Activated naive CD4-positive, alpha-beta T cell treated with anti-CD3 and anti-CD28 coated beads, Interleukin-2, amount 50 U/mL, for 24 hours (primary cell): ENCODE measurements around the gene HPS4.
"Not testable (repeated sequence)": the region's sequence is repeated elsewhere in the genome, so short reads cannot be mapped to it uniquely, and the experiment has no call there.

ENCODE experiments used
- H3K27ac Mint-ChIP-seq: one replicate; pipeline ENCODE4 v1.8.0; 2021; ENCODE audit warnings: mild to moderate bottlenecking, mixed read lengths
- H3K27me3 Mint-ChIP-seq: one replicate; pipeline ENCODE4 v1.8.0; 2021; ENCODE audit warnings: mixed read lengths
- H3K36me3 Mint-ChIP-seq: one replicate; pipeline ENCODE4 v1.8.0; 2021; ENCODE audit warnings: mixed read lengths
- H3K4me1 Mint-ChIP-seq: one replicate; pipeline ENCODE4 v1.8.0; 2021; ENCODE audit warnings: mixed read lengths
- H3K4me3 Mint-ChIP-seq: one replicate; pipeline ENCODE4 v1.8.0; 2021; ENCODE audit warnings: mild to moderate bottlenecking, mixed read lengths
- H3K9me3 Mint-ChIP-seq: one replicate; pipeline ENCODE4 v1.8.0; 2021; ENCODE audit warnings: mixed read lengths

Gene HPS4

GRCh38 chr22:26483439-26484359 lies at the start of gene HPS4, which contains the start of gene SRRD:
TSS of gene HPS4 (minus strand) at chr22:26483783. CDS start at chr22:26481762, 2,021 bp downstream.
TSS of gene SRRD (plus strand) at chr22:26483877. CDS start at chr22:26483891, 14 bp downstream.
- Mint-ChIP-seq H3K27ac (peak within 1 kb of the TSS; percentile 97), H3K36me3 (peaks cover 4% of the 10 kb centered on the region), H3K4me1 (peaks cover 66% of the 10 kb centered on the region), H3K27me3 (no peaks in the 10 kb centered on the region), H3K4me3 (peak within 1 kb of the TSS; percentile 97), H3K9me3 (no peaks in the 10 kb centered on the region)

GRCh38 chr22:26529345-26529744 lies 45.8 kb upstream of the HPS4 start:
- Mint-ChIP-seq H3K27ac (no peak overlapping the region), H3K36me3 (peaks cover 8% of the 10 kb centered on the region), H3K4me1 (peaks cover 7% of the 10 kb centered on the region), H3K27me3 (no peaks in the 10 kb centered on the region), H3K9me3 (no peaks in the 10 kb centered on the region), H3K4me3 (no peak overlapping the region)

GRCh38 chr22:26528518-26528917 lies 44.9 kb upstream of the HPS4 start:
- not testable (repeated sequence) for H3K4me3 Mint-ChIP-seq, H3K9me3 Mint-ChIP-seq, H3K27me3 Mint-ChIP-seq, H3K27ac Mint-ChIP-seq, H3K4me1 Mint-ChIP-seq
- peaks cover 10% of the 10 kb centered on the region for H3K36me3 Mint-ChIP-seq

GRCh38 chr22:26527574-26528465 lies 44.2 kb upstream of the HPS4 start:
- Mint-ChIP-seq H3K9me3 (no peaks in the 10 kb centered on the region), H3K36me3 (peaks cover 11% of the 10 kb centered on the region), H3K4me1 (peaks cover 5% of the 10 kb centered on the region), H3K4me3 (no peak overlapping the region), H3K27me3 (no peaks in the 10 kb centered on the region), H3K27ac (no peak overlapping the region)

GRCh38 chr22:26527167-26527566 lies 43.6 kb upstream of the HPS4 start:
- H3K4me1 Mint-ChIP-seq: no peaks in the 10 kb centered on the region
- no peaks in the 10 kb centered on the region for H3K27me3 Mint-ChIP-seq
- peaks cover 12% of the 10 kb centered on the region for H3K36me3 Mint-ChIP-seq
- H3K27ac Mint-ChIP-seq: no peak overlapping the region
- H3K9me3 Mint-ChIP-seq: no peaks in the 10 kb centered on the region
- no peak overlapping the region for H3K4me3 Mint-ChIP-seq

- Mint-ChIP-seq H3K4me3 (no peak overlapping the region), H3K4me1 (no peaks in the 10 kb centered on the region), H3K27me3 (no peaks in the 10 kb centered on the region), H3K36me3 (peaks cover 11% of the 10 kb centered on the region), H3K9me3 (no peaks in the 10 kb centered on the region), H3K27ac (no peak overlapping the region)
Observed at GRCh38 chr22:26525946-26526564, 42.5 kb upstream of the HPS4 start.

GRCh38 chr22:26524870-26525269 lies 41.3 kb upstream of the HPS4 start:
- H3K27me3 Mint-ChIP-seq: no peaks in the 10 kb centered on the region
- H3K4me3 Mint-ChIP-seq: no peak overlapping the region
- peaks cover 9% of the 10 kb centered on the region for H3K36me3 Mint-ChIP-seq
- H3K4me1 Mint-ChIP-seq: no peaks in the 10 kb centered on the region
- H3K27ac Mint-ChIP-seq: no peak overlapping the region
- H3K9me3 Mint-ChIP-seq: no peaks in the 10 kb centered on the region

GRCh38 chr22:26522592-26522991 lies 39.0 kb upstream of the HPS4 start:
- no peak overlapping the region for H3K4me3 Mint-ChIP-seq
- H3K27ac Mint-ChIP-seq: no peak overlapping the region
- no peaks in the 10 kb centered on the region for H3K27me3 Mint-ChIP-seq
- peaks cover 7% of the 10 kb centered on the region for H3K36me3 Mint-ChIP-seq
- no peaks in the 10 kb centered on the region for H3K9me3 Mint-ChIP-seq
- H3K4me1 Mint-ChIP-seq: no peaks in the 10 kb centered on the region

GRCh38 chr22:26522012-26522411 lies 38.4 kb upstream of the HPS4 start:
- Mint-ChIP-seq H3K9me3 (no peaks in the 10 kb centered on the region), H3K27ac (no peak overlapping the region), H3K4me1 (no peaks in the 10 kb centered on the region), H3K4me3 (no peak overlapping the region), H3K27me3 (no peaks in the 10 kb centered on the region), H3K36me3 (peaks cover 6% of the 10 kb centered on the region)

DNA sequence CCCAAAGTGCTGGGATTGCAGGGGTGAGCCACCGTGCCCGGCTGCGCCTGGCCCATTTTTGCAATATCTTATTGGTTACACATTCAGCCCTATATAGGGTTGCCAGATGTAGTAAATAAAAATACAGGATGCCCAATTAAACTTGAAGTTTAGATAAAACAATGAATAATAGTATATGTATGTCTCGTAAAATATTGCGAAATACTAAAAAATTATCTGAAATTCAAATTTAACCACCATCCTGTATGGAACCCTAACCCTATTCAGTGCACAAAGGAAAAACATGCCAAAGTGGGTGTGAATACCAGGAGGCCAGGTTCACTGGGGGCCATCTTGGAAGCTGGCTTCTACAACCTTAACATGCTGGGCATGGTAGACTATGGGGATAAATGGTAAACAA lies 33.8 kb upstream of the HPS4 start:
- Mint-ChIP-seq H3K4me3 (no peak overlapping the region), H3K27me3 (no peaks in the 10 kb centered on the region), H3K4me1 (peaks cover 18% of the 10 kb centered on the region), H3K36me3 (no peaks in the 10 kb centered on the region), H3K9me3 (no peaks in the 10 kb centered on the region), H3K27ac (no peak overlapping the region)

- Mint-ChIP-seq H3K36me3 (no peaks in the 10 kb centered on the region), H3K9me3 (no peaks in the 10 kb centered on the region), H3K4me3 (no peak overlapping the region)
Observed at GRCh38 chr22:26516503-26516902, 32.9 kb upstream of the HPS4 start.

DNA sequence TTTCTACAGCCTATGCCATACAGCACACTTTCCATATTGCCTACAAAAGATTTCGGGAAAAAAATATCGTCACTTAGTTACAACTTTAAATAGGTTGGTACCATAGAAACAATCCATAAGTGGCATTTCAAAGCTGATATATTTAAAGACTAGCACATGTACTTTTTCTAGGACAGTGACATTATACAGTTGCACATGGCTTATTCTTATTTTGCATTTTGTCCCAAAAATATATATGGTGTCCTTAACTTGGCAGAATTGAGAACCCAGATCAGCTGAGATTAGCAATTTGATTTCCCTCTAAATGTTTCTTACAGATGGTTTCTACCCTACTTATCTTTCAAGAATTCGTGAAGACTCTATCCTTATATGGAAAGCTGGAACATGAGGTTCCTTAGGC lies 32.3 kb upstream of the HPS4 start:
- Mint-ChIP-seq H3K27me3 (no peaks in the 10 kb centered on the region), H3K27ac (no peak overlapping the region), H3K9me3 (no peaks in the 10 kb centered on the region), H3K4me1 (peaks cover 30% of the 10 kb centered on the region), H3K36me3 (no peaks in the 10 kb centered on the region), H3K4me3 (no peak overlapping the region)

More at GRCh38 chr22:26516503-26516902, 32.9 kb upstream of the HPS4 start:
- Mint-ChIP-seq H3K4me1 (peaks cover 24% of the 10 kb centered on the region), H3K27me3 (no peaks in the 10 kb centered on the region), H3K27ac (no peak overlapping the region)

- Mint-ChIP-seq H3K27me3 (no peaks in the 10 kb centered on the region), H3K4me3 (peak overlapping the region; percentile 98), H3K4me1 (peaks cover 41% of the 10 kb centered on the region), H3K9me3 (no peaks in the 10 kb centered on the region), H3K27ac (no peak overlapping the region), H3K36me3 (peaks cover 2% of the 10 kb centered on the region)
Observed at GRCh38 chr22:26514419-26515161, 31.0 kb upstream of the HPS4 start.

- Mint-ChIP-seq H3K27ac (no peak overlapping the region), H3K4me1 (peaks cover 47% of the 10 kb centered on the region), H3K27me3 (no peaks in the 10 kb centered on the region), H3K4me3 (peak overlapping the region; percentile 98), H3K9me3 (no peaks in the 10 kb centered on the region), H3K36me3 (peaks cover 4% of the 10 kb centered on the region)
Observed at GRCh38 chr22:26513838-26514237, 30.3 kb upstream of the HPS4 start.
